ENCODE data around the gene EMILIN1.
"Not testable (repeated sequence)": the region's sequence is repeated elsewhere in the genome, so short reads cannot be mapped to it uniquely, and the experiment has no call there.

DNA sequence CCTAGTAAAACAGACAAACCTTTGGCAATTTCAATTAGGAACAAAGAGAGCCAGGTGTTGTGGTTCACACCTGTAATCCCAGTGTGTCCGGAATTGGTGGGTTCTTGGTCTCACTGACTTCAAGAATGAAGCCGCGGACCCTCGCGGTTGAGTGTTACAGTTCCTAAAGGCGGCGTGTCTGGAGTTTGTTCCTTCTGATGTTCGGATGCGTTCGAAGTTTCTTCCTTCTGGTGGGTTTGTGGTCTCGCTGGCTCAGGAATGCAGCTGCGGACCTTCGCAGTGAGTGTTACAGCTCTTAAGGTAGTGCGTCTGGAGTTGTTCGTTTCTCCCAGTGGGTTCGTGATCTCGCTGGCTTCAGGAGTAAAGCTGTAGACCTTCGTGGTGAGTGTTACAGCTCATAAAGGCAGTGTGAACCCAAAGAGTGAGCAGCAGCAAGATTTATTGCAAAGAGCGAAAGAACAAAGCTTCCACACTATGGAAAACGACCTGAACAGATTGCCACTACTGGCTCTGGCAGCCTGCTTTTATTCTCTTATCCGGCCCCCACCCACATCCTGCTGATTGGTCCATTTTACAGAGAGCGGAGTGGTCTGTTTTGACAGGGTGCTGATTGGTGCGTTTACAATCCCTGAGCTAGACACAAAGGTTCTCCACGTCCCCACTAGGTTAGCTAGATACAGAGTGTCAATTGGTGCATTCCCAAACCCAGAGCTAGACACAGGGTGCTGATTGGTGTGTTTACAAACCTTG is 32.4 kb downstream of the EMILIN1 start:
- not testable (repeated sequence) for TF ChIP-seq CTCF, POLR2A (IDR thresholded peaks at IDR 0.05)
